Thoracic aorta (tissue), 2 donors: ENCODE measurements around the gene ZNF732. TPM values are rescaled to one million over a fixed set of nuclear protein-coding genes. Genes with fewer than 3 reads are reported as not detected.
"Not testable (repeated sequence)": the region's sequence is repeated elsewhere in the genome, so short reads cannot be mapped to it uniquely, and the experiment has no call there.

ENCODE experiments used
- ATAC-seq: fragments of 150-250 bp; one replicate; pipeline ENCODE4 v1.8.0; 2017; ENCODE audit warnings: low read depth; ENCODE audit not compliant: insufficient number of reproducible peaks, low FRiP score
- DNase-seq: peaks from one replicate; pipeline ENCODE4 v3.0.0-alpha.2; 2020; ENCODE audit warnings: low spot score
- H3K27ac ChIP-seq, 2 donors: fragments of 200-600 bp; sonication (generic); 1 replicate in 1 of 2; 2 replicates in 1 of 2; pipeline ENCODE4 v1.5.1; 2016; ENCODE audit warnings: mild to moderate bottlenecking in 2 of 2, moderate library complexity in 2 of 2
- H3K27me3 ChIP-seq: fragments of 200-600 bp; sonication (generic); replicated peaks from 2 replicates; pipeline ENCODE4 v1.6.0; 2016; ENCODE audit warnings: mild to moderate bottlenecking; ENCODE audit not compliant: insufficient read depth
- H3K36me3 ChIP-seq: fragments of 200-600 bp; sonication (generic); one replicate; pipeline ENCODE4 v1.5.1; 2016
- H3K4me1 ChIP-seq, 2 donors: fragments of 200-600 bp; sonication (generic); 1 replicate in 1 of 2; 2 replicates in 1 of 2; pipeline versions ENCODE4 v1.5.1 to v1.6.0; 2016; ENCODE audit warnings: low read depth in 2 of 2, mild to moderate bottlenecking in 1 of 2; ENCODE audit not compliant: control insufficient read depth in 1 of 2
- H3K4me3 ChIP-seq: fragments of 200-600 bp; sonication (generic); 2 replicates; pipeline ENCODE4 v1.5.1; 2016; ENCODE audit warnings: mild to moderate bottlenecking
- H3K9me3 ChIP-seq: fragments of 200-600 bp; sonication (generic); 2 replicates; pipeline ENCODE4 v1.5.1; 2016
- total RNA-seq, 2 donors: library from RNA; depleted of rRNA; stranded (reverse); fragments of >200 nt; gene quantifications; one replicate each; pipeline versions ENCODE4 v1.1.0 to v1.2.3, GENCODE V29; 2016
- TF ChIP-seq, protein P1 (sequence below): fragments of 200-600 bp; sonication (generic); IDR thresholded peaks from one replicate; pipeline ENCODE4 v1.5.1; 2019; ENCODE audit warnings: antibody characterized with exemption

Gene ZNF732
- total RNA-seq, 2 donors from 2014 or later = 0.27 to 4.7 TPM

DNA sequence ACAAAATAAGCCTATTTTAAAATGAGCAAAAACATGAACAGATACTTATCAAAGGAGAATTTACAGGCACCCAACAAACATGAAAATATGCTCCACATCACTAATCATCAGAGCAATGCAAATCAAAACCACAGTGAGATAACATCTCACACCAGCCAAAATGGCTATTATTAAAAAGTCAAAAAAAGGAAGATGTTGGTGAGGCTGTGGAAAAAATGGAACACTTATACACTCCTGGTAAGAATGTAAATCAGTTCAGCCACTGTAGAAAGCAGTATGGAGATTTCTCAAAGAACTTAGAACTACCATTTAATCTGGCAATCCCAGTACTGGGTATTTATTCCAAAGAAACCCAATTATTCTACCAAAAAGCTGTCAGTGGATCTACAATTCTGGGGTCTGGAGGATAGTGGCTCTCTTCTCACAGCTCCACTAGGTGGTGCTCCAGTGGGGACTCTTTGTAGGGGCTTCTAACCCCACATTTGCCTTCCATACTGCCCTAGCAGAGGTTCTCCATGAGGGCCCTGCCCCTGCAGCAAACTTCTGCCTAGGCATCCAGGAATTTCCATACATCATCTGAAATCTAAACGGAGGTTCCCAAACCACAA lies 9.1 kb upstream of the ZNF732 start:
- H3K4me3 ChIP-seq = no peak overlapping the region
- ATAC-seq (no peak), DNase-seq (no peak)
- no peaks in the 10 kb centered on the region for H3K4me1 ChIP-seq
- TF ChIP-seq, protein P1, sequence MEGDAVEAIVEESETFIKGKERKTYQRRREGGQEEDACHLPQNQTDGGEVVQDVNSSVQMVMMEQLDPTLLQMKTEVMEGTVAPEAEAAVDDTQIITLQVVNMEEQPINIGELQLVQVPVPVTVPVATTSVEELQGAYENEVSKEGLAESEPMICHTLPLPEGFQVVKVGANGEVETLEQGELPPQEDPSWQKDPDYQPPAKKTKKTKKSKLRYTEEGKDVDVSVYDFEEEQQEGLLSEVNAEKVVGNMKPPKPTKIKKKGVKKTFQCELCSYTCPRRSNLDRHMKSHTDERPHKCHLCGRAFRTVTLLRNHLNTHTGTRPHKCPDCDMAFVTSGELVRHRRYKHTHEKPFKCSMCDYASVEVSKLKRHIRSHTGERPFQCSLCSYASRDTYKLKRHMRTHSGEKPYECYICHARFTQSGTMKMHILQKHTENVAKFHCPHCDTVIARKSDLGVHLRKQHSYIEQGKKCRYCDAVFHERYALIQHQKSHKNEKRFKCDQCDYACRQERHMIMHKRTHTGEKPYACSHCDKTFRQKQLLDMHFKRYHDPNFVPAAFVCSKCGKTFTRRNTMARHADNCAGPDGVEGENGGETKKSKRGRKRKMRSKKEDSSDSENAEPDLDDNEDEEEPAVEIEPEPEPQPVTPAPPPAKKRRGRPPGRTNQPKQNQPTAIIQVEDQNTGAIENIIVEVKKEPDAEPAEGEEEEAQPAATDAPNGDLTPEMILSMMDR = no peak
- H3K27me3 ChIP-seq = no peaks in the 10 kb centered on the region
- H3K36me3 ChIP-seq = no peaks in the 10 kb centered on the region
- no peak overlapping the region for H3K27ac ChIP-seq
- no peaks in the 10 kb centered on the region for H3K9me3 ChIP-seq

DNA sequence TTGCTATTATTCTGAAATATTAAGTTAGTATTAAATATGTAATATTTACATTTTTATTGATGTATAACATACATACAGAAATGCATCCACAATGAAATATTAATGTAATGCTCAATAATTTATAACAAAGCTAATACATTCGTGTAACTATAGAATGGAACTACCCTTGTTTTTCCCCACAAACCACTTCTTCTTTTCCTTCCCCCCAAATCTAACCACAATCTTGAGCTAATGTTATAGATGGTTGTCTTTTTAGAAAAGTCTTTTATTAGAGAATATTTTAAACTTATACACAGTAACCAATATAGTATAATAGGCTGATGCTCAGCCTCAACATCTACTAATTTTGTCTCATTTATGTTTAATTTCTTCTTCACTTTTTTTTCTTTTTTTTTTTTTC lies 4.5 kb upstream of the ZNF732 start:
- H3K4me3 ChIP-seq = no peak overlapping the region
- ATAC-seq = no peak
- DNase-seq = no peak
- no peak overlapping the region for H3K27ac ChIP-seq
- no peaks in the 10 kb centered on the region for H3K36me3 ChIP-seq
- no peaks in the 10 kb centered on the region for H3K9me3 ChIP-seq
- H3K4me1 ChIP-seq = no peaks in the 10 kb centered on the region
- no peaks in the 10 kb centered on the region for H3K27me3 ChIP-seq
- TF ChIP-seq, protein P1 = no peak

DNA sequence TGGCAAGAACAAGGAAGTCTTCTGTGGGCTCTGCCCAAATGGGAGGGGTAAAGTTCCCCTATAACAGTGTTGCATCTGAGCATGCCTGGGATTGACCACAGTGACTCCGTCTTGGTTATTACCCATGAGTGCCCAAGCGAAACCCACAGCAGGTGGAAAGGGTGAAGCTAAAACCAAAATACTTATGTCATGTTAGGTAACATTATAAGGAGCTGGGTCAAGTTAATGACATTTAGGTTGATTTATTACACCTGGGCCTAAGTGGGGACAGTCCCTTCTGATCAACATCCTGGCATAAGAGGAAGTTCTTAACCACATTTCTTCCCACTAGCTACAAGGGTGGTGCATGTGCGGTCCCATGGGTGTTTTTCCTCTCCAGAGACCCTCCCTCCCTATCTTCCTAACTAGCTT lies 1.3 kb upstream of the ZNF732 start:
- DNase-seq (no peak), ATAC-seq (no peak)
- H3K9me3 ChIP-seq = no peaks in the 10 kb centered on the region
- no peak overlapping the region for H3K4me3 ChIP-seq
- H3K4me1 ChIP-seq = no peaks in the 10 kb centered on the region
- H3K27ac ChIP-seq = no peak overlapping the region
- H3K27me3 ChIP-seq = no peaks in the 10 kb centered on the region
- TF ChIP-seq, protein P1 = no peak
- H3K36me3 ChIP-seq = no peaks in the 10 kb centered on the region

DNA sequence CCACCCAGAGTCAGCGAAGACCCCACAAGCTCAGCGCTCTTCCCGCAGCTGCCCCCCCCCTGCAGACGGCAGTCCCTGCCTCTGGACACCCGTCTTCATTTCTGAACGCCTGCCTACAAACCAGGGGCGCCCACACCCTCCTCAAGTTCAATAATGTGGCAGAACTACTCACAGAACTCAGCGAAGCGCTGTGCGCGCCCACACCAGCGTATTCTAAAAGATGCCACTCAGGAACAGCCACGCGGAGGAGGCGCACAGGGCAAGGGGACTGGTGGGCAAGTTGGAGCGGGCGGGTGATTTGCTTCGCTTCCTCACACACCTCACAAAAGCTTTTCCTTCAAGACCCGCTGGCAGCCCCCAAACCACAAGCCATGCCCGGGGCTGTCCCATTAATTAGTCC lies 758 bp downstream of the ZNF732 start:
- H3K27me3 ChIP-seq, H3K9me3 ChIP-seq, ATAC-seq, H3K4me1 ChIP-seq, H3K27ac ChIP-seq, H3K36me3 ChIP-seq, DNase-seq: not testable (repeated sequence)
- H3K4me3 ChIP-seq = peak overlapping the region; percentile 65

DNA sequence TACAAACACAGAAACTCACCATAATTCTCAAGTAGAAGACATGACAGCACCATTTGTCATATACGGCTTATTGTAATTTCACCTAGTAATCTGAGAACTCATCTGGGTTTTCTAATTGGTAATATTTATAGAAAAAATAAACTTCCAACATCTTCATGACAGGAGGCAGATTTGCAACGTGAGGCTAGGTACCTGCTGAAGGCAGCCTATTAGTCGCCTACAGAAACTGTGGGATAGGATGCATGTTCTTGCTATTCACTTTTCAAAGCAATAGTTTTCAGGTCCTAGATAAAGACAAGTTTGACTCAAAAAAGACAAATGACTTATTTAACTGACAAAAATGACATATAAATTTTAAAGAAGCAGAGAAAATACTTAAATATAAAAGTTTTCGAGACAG lies 2.9 kb downstream of the ZNF732 start:
- no peaks in the 10 kb centered on the region for H3K36me3 ChIP-seq
- no peaks in the 10 kb centered on the region for H3K27me3 ChIP-seq
- TF ChIP-seq, protein P1 = no peak
- no peak overlapping the region for H3K4me3 ChIP-seq
- DNase-seq (no peak), ATAC-seq (no peak)
- no peaks in the 10 kb centered on the region for H3K4me1 ChIP-seq
- H3K9me3 ChIP-seq = no peaks in the 10 kb centered on the region
- H3K27ac ChIP-seq = no peak overlapping the region

DNA sequence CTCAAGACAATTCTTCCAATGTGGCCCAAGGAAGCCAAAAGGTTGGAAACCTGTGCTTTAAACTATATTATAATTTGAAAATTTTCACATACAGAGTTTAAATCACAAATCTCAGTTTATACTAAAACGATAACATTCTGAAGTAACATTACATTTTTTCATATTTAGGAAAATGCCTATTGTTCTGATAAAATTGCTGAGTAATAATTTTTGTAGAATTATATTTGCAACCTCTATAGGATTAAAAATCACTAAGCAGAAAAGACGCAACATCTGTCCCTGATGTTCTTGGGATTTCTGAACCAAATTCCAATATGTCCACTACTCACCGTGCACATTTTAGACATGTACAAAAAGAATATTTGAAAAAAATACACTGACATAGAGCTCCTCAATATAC lies 10.5 kb downstream of the ZNF732 start:
- Histone ChIP-seq H3K9me3 (no peaks in the 10 kb centered on the region), H3K27ac (no peak overlapping the region), H3K36me3 (no peaks in the 10 kb centered on the region), H3K4me3 (no peak overlapping the region), H3K4me1 (no peaks in the 10 kb centered on the region), H3K27me3 (no peaks in the 10 kb centered on the region)
- DNase-seq = no peak
- TF ChIP-seq, protein P1 = no peak
- no peak for ATAC-seq
